ENCODE data around the gene MAN2B2.

- TF ChIP-seq CTCF (IDR thresholded peaks at IDR 0.05; ENCODE audit: low read length) (no peak), EZH2 (optimal IDR thresholded peaks at IDR 0.05; ENCODE audit: low read depth, low read length) (no peak), EZH2phosphoT487 (IDR thresholded peaks at IDR 0.05; ENCODE audit: low read length) (no peak)
Measured at GRCh38 chr4:6532658-6533057, 42.3 kb upstream of the MAN2B2 start.

All from MM.1S (cell line).